Smooth muscle cell (in vitro differentiated cells): ENCODE results near the gene CPM. TPM values are rescaled to one million over a fixed set of nuclear protein-coding genes. Genes with fewer than 3 reads are reported as not detected.

ENCODE experiments used
- DNase-seq: peaks from one replicate; lab custom pipeline; 2025; ENCODE audit not compliant: unreplicated experiment; lab: John Stamatoyannopoulos, UW
- H2AFZ ChIP-seq: fragments of 200-600 bp; sonication (generic); 2 replicates; pipeline ENCODE4 v1.6.0; 2016; ENCODE audit warnings: antibody characterized with exemption, low read depth, mild to moderate bottlenecking
- H3F3A ChIP-seq: fragments of 200-600 bp; sonication (generic); 2 replicates; pipeline ENCODE4 v1.6.0; 2017; ENCODE audit warnings: antibody characterized with exemption, low read depth
- H3K27ac ChIP-seq: fragments of 200-600 bp; sonication (generic); 2 replicates; pipeline ENCODE4 v1.5.1; 2016; ENCODE audit warnings: low read depth, mild to moderate bottlenecking
- H3K27me3 ChIP-seq: fragments of 200-600 bp; sonication (generic); 2 replicates; pipeline ENCODE4 v1.6.1; 2016; ENCODE audit warnings: low read depth, mild to moderate bottlenecking
- H3K36me3 ChIP-seq: fragments of 200-600 bp; sonication (generic); 2 replicates; pipeline ENCODE4 v1.5.1; 2016; ENCODE audit warnings: low read depth
- H3K4me1 ChIP-seq: fragments of 200-600 bp; sonication (generic); 2 replicates; pipeline ENCODE4 v1.5.1; 2016; ENCODE audit warnings: low read depth
- H3K4me2 ChIP-seq: fragments of 200-600 bp; sonication (generic); 2 replicates; pipeline ENCODE4 v1.6.0; 2016; ENCODE audit warnings: mild to moderate bottlenecking
- H3K4me3 ChIP-seq: fragments of 200-600 bp; sonication (generic); 2 replicates; pipeline ENCODE4 v1.5.1; 2016; ENCODE audit warnings: mild to moderate bottlenecking
- H3K79me2 ChIP-seq: fragments of 200-600 bp; sonication (generic); 2 replicates; pipeline ENCODE4 v1.6.0; 2016; ENCODE audit warnings: low read depth, mild to moderate bottlenecking
- H3K9ac ChIP-seq: fragments of 200-600 bp; sonication (generic); 2 replicates; pipeline ENCODE4 v1.6.0; 2016; ENCODE audit warnings: low read depth
- H3K9me3 ChIP-seq: fragments of 200-600 bp; sonication (generic); replicated peaks from 2 replicates; pipeline ENCODE4 v1.5.1; 2016; ENCODE audit warnings: low read depth
- H4K20me1 ChIP-seq: fragments of 200-600 bp; sonication (generic); 2 replicates; pipeline ENCODE4 v1.6.0; 2016; ENCODE audit warnings: low read depth
- CTCF ChIP-seq: fragments of 200-600 bp; sonication (generic); IDR thresholded peaks from 2 replicates; pipeline ENCODE4 v1.5.1; 2017; ENCODE audit warnings: borderline replicate concordance, mild to moderate bottlenecking, antibody characterized with exemption; ENCODE audit not compliant: insufficient read depth, poor library complexity, severe bottlenecking
- WGBS: methylation state at CpG from one replicate; pipeline ENCODE4 v1.1.7; 2016; ENCODE audit warnings: low lambda C conversion rate; 5-methylcytosine and 5-hydroxymethylcytosine counted together
- polyA plus RNA-seq: library from polyadenylated mRNA; unstranded; fragments of >200 nt; fragmentation: Nextera tagmentation; extraction: Ambion mirVana; gene quantifications from 2 replicates; pipeline ENCODE4 v1.2.1, GENCODE V29; 2016
- total RNA-seq: library from RNA; depleted of rRNA; stranded (reverse); fragments of >200 nt; gene quantifications from 2 replicates; pipeline ENCODE4 v1.2.3, GENCODE V29; 2014

Gene CPM
- total and polyA plus RNA-seq, 2 experiments from 2014 or later: 0.57 to 6.2 TPM

- H3K4me3 ChIP-seq: no peak overlapping the region
- H3K27ac ChIP-seq: no peak overlapping the region
- H3K79me2 ChIP-seq: no peaks in the 10 kb centered on the region
- no peak for TF ChIP-seq CTCF
- H3K9ac ChIP-seq: no peak overlapping the region
- no peak overlapping the region for H3K4me2 ChIP-seq
- no peak for DNase-seq
- no peaks in the 10 kb centered on the region for H3K9me3 ChIP-seq
- no peaks in the 10 kb centered on the region for H4K20me1 ChIP-seq
- no peaks in the 10 kb centered on the region for H3K36me3 ChIP-seq
- H3F3A ChIP-seq: no peaks in the 10 kb centered on the region
- peaks cover 3% of the 10 kb centered on the region for H3K27me3 ChIP-seq
- no peak overlapping the region for H2AFZ ChIP-seq
- H3K4me1 ChIP-seq: no peaks in the 10 kb centered on the region
- 86% methylated on average over 2 of the region's 2 CpGs for WGBS
Observed at GRCh38 chr12:68851592-68852306, 81.2 kb downstream of the CPM start.

GRCh38 chr12:68850390-68850789 lies 82.6 kb downstream of the CPM start:
- Histone ChIP-seq H4K20me1 (peaks cover 3% of the 10 kb centered on the region), H3K9me3 (no peaks in the 10 kb centered on the region), H2AFZ (no peak overlapping the region), H3K79me2 (no peaks in the 10 kb centered on the region), H3F3A (peaks cover 4% of the 10 kb centered on the region), H3K27ac (no peak overlapping the region), H3K36me3 (no peaks in the 10 kb centered on the region), H3K4me1 (no peaks in the 10 kb centered on the region), H3K9ac (no peak overlapping the region), H3K4me2 (no peak overlapping the region), H3K4me3 (no peak overlapping the region), H3K27me3 (peaks cover 3% of the 10 kb centered on the region)
- TF ChIP-seq CTCF: no peak
- 85% methylated on average over 4 of the region's 4 CpGs for WGBS
- no peak for DNase-seq

GRCh38 chr12:68846811-68847210 lies 86.2 kb downstream of the CPM start:
- Histone ChIP-seq H3K27ac (no peak overlapping the region), H3K36me3 (peaks cover 11% of the 10 kb centered on the region), H3K79me2 (no peaks in the 10 kb centered on the region), H4K20me1 (peaks cover 37% of the 10 kb centered on the region), H2AFZ (no peak overlapping the region), H3F3A (peaks cover 25% of the 10 kb centered on the region), H3K4me3 (no peak overlapping the region), H3K4me2 (no peak overlapping the region), H3K27me3 (no peaks in the 10 kb centered on the region), H3K9ac (no peak overlapping the region), H3K4me1 (no peaks in the 10 kb centered on the region), H3K9me3 (no peaks in the 10 kb centered on the region)
- 92% methylated on average over 3 of the region's 3 CpGs for WGBS
- no peak for DNase-seq
- no peak for TF ChIP-seq CTCF
